ENCODE measurements around the gene TYW1.
"Not testable (repeated sequence)": the region's sequence is repeated elsewhere in the genome, so short reads cannot be mapped to it uniquely, and the experiment has no call there.

Gene TYW1

DNA sequence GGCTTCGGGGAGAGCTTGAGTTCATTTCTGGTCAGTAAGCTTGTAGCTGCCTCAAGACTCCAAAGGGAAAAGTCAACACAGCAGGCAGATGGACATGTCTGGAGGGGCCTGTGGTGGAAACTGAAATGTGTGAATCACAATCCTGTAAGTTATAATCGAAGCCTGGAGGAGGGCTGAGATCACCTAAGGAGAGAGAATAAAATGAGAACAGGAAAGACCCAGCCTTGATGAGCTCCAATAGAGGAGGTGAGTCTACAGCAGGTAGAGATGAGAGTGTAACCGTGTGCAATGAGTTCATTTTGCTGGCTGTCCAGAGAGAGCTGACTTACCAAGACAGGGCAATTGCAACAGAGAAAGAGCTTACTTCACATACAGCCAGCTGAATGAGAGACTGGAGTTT, 258.4 kb downstream of the TYW1 start:
- H2AFZ ChIP-seq (ENCODE audit: insufficient read depth, low read length, poor library complexity); H4K91ac ChIP-seq (ENCODE audit: low read depth, low read length); H3K4me3 ChIP-seq (ENCODE audit: low read depth, low read length); H4K12ac ChIP-seq (ENCODE audit: low read depth, low read length); H3K27me3 ChIP-seq (ENCODE audit: insufficient read depth, low read length); H3K27ac ChIP-seq (ENCODE audit: low read depth, low read length); H3K36me3 ChIP-seq (ENCODE audit: control insufficient read depth in 1 of 2, insufficient read depth in 2 of 2, low read length in 2 of 2); H3K23ac ChIP-seq (ENCODE audit: low read length); H2BK5ac ChIP-seq (ENCODE audit: low read depth, low read length, poor library complexity); H3K4me2 ChIP-seq (ENCODE audit: low read length); H3K14ac ChIP-seq (ENCODE audit: low read length); H3K9ac ChIP-seq (ENCODE audit: low read length); H2BK12ac ChIP-seq (ENCODE audit: low read length); H3K79me1 ChIP-seq (ENCODE audit: low read length); H2AK5ac ChIP-seq (ENCODE audit: low read length); DNase-seq; H3K79me2 ChIP-seq (ENCODE audit: control insufficient read depth, insufficient read depth, low read length, poor library complexity); H3K9me3 ChIP-seq (ENCODE audit: insufficient read depth, low read depth, low read length); H3K4ac ChIP-seq (ENCODE audit: low read depth, low read length); H2BK120ac ChIP-seq (ENCODE audit: insufficient read depth, low read length, poor library complexity); H3K18ac ChIP-seq (ENCODE audit: low read length); H3K4me1 ChIP-seq (ENCODE audit: control insufficient read depth in 1 of 2, insufficient read depth in 2 of 2, low read length in 2 of 2); H4K8ac ChIP-seq (ENCODE audit: low read depth, low read length): not testable (repeated sequence)
- no CpG with 5 or more reads among the region's 3 CpGs for WGBS (ENCODE audit: extremely low coverage, insufficient coverage, insufficient read length)

DNA sequence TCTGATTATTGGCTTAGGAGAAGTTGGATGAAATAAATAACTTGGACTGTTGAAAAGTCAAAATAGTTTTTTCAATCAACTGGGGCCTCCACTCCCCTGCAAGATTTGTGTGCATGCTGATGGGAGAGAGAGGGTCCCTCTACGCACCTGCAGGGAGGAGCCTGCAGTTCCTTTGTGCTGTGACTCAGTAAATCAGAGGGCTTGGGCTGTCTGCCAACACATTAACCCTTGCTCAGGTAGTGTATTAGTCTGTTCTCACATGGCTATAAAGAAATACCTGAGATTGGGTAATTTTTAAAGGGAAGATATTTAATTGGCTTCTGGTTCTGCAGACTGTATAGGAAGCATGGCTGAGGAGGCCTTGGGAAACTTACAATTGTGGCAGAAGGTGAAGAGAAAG, 261.1 kb downstream of the TYW1 start:
- DNase-seq; H3K23ac ChIP-seq (ENCODE audit: low read length); H4K8ac ChIP-seq (ENCODE audit: low read depth, low read length); H3K79me1 ChIP-seq (ENCODE audit: low read length); H3K27me3 ChIP-seq (ENCODE audit: insufficient read depth, low read length); H3K4me1 ChIP-seq (ENCODE audit: control insufficient read depth in 1 of 2, insufficient read depth in 2 of 2, low read length in 2 of 2); H2AFZ ChIP-seq (ENCODE audit: insufficient read depth, low read length, poor library complexity); H2BK120ac ChIP-seq (ENCODE audit: insufficient read depth, low read length, poor library complexity); H3K36me3 ChIP-seq (ENCODE audit: control insufficient read depth in 1 of 2, insufficient read depth in 2 of 2, low read length in 2 of 2); H3K4me3 ChIP-seq (ENCODE audit: low read depth, low read length); H2BK12ac ChIP-seq (ENCODE audit: low read length); H3K4ac ChIP-seq (ENCODE audit: low read depth, low read length); H4K12ac ChIP-seq (ENCODE audit: low read depth, low read length); H2AK5ac ChIP-seq (ENCODE audit: low read length); H3K79me2 ChIP-seq (ENCODE audit: control insufficient read depth, insufficient read depth, low read length, poor library complexity); H4K91ac ChIP-seq (ENCODE audit: low read depth, low read length); H3K27ac ChIP-seq (ENCODE audit: low read depth, low read length); H3K14ac ChIP-seq (ENCODE audit: low read length); H3K18ac ChIP-seq (ENCODE audit: low read length); H2BK5ac ChIP-seq (ENCODE audit: low read depth, low read length, poor library complexity); H3K9me3 ChIP-seq (ENCODE audit: insufficient read depth, low read depth, low read length); H3K9ac ChIP-seq (ENCODE audit: low read length); H3K4me2 ChIP-seq (ENCODE audit: low read length): not testable (repeated sequence)
- no CpG with 5 or more reads among the region's 1 CpG for WGBS (ENCODE audit: extremely low coverage, insufficient coverage, insufficient read length)

DNA sequence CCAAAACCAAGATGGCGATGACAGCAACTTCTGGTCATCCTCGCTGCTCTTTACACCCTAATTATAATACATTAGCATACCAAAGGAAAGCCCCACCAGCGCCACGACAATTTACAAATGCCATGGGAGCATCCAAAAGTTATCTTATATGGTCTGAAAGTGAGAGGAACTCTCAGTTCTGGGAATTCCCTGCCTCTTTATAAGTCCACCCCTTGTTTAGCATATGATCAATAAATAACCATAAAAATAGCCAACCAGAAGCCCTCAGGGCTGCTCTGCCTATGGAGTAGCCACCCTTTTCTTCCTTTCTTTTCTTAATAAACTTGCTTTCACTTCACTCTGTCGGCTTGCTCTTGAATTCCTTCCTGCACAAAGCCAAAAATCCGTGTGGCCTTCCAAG, 262.7 kb downstream of the TYW1 start:
- not testable (repeated sequence) for H2BK12ac ChIP-seq (ENCODE audit: low read length); H2BK120ac ChIP-seq (ENCODE audit: insufficient read depth, low read length, poor library complexity); H3K4me3 ChIP-seq (ENCODE audit: low read depth, low read length)

DNA sequence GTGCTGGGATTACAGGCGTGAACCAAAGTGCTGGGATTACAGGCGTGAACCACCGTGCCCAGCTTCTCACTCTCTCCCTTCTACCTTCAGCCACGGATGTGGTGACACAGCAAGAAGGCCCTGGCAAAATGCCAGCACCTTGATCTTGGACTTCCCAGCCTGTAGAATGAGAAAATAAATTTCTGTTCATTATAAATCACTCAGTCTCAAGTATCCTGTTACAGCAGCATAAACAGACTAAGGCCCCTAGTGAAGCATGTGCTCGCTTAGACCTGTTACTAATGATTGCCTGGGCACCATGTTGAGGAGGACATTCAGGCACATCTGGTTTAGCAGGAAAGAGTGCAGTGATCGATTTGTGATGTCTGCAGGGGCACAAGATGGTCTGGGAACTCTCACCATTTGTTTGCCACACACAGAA, 263.5 kb downstream of the TYW1 start:
- not testable (repeated sequence) for H3K27ac ChIP-seq (ENCODE audit: low read depth, low read length); H3K4me2 ChIP-seq (ENCODE audit: low read length); H2AK5ac ChIP-seq (ENCODE audit: low read length); H3K36me3 ChIP-seq (ENCODE audit: control insufficient read depth in 1 of 2, insufficient read depth in 2 of 2, low read length in 2 of 2); H3K23ac ChIP-seq (ENCODE audit: low read length); H2AFZ ChIP-seq (ENCODE audit: insufficient read depth, low read length, poor library complexity); H3K18ac ChIP-seq (ENCODE audit: low read length); H3K79me1 ChIP-seq (ENCODE audit: low read length); H3K79me2 ChIP-seq (ENCODE audit: control insufficient read depth, insufficient read depth, low read length, poor library complexity); H2BK5ac ChIP-seq (ENCODE audit: low read depth, low read length, poor library complexity); H3K4me1 ChIP-seq (ENCODE audit: control insufficient read depth in 1 of 2, insufficient read depth in 2 of 2, low read length in 2 of 2); H4K8ac ChIP-seq (ENCODE audit: low read depth, low read length); H2BK12ac ChIP-seq (ENCODE audit: low read length); H3K9ac ChIP-seq (ENCODE audit: low read length); H3K4ac ChIP-seq (ENCODE audit: low read depth, low read length); H3K27me3 ChIP-seq (ENCODE audit: insufficient read depth, low read length); H3K4me3 ChIP-seq (ENCODE audit: low read depth, low read length); H3K14ac ChIP-seq (ENCODE audit: low read length); H4K12ac ChIP-seq (ENCODE audit: low read depth, low read length); H3K9me3 ChIP-seq (ENCODE audit: insufficient read depth, low read depth, low read length); H4K91ac ChIP-seq (ENCODE audit: low read depth, low read length); DNase-seq; H2BK120ac ChIP-seq (ENCODE audit: insufficient read depth, low read length, poor library complexity)
- no CpG with 5 or more reads among the region's 6 CpGs for WGBS (ENCODE audit: extremely low coverage, insufficient coverage, insufficient read length)

More for the DNA sequence above, 262.7 kb downstream of the TYW1 start:
- H2AFZ ChIP-seq (ENCODE audit: insufficient read depth, low read length, poor library complexity); H3K27ac ChIP-seq (ENCODE audit: low read depth, low read length); H4K91ac ChIP-seq (ENCODE audit: low read depth, low read length); H3K79me1 ChIP-seq (ENCODE audit: low read length); H3K14ac ChIP-seq (ENCODE audit: low read length); H3K36me3 ChIP-seq (ENCODE audit: control insufficient read depth in 1 of 2, insufficient read depth in 2 of 2, low read length in 2 of 2); H4K8ac ChIP-seq (ENCODE audit: low read depth, low read length); H3K79me2 ChIP-seq (ENCODE audit: control insufficient read depth, insufficient read depth, low read length, poor library complexity); DNase-seq; H3K18ac ChIP-seq (ENCODE audit: low read length); H3K23ac ChIP-seq (ENCODE audit: low read length); H3K27me3 ChIP-seq (ENCODE audit: insufficient read depth, low read length); H3K9ac ChIP-seq (ENCODE audit: low read length); H2BK5ac ChIP-seq (ENCODE audit: low read depth, low read length, poor library complexity); H3K9me3 ChIP-seq (ENCODE audit: insufficient read depth, low read depth, low read length); H2AK5ac ChIP-seq (ENCODE audit: low read length); H3K4ac ChIP-seq (ENCODE audit: low read depth, low read length); H4K12ac ChIP-seq (ENCODE audit: low read depth, low read length); H3K4me1 ChIP-seq (ENCODE audit: control insufficient read depth in 1 of 2, insufficient read depth in 2 of 2, low read length in 2 of 2); H3K4me2 ChIP-seq (ENCODE audit: low read length): not testable (repeated sequence)
- WGBS (ENCODE audit: extremely low coverage, insufficient coverage, insufficient read length): no CpG with 5 or more reads among the region's 6 CpGs

All from trophoblast cell (in vitro differentiated cells and primary cell).